Measurements from ENCODE around the gene ARID4A.
"Not testable (repeated sequence)": the region's sequence is repeated elsewhere in the genome, so short reads cannot be mapped to it uniquely, and the experiment has no call there.

DNA sequence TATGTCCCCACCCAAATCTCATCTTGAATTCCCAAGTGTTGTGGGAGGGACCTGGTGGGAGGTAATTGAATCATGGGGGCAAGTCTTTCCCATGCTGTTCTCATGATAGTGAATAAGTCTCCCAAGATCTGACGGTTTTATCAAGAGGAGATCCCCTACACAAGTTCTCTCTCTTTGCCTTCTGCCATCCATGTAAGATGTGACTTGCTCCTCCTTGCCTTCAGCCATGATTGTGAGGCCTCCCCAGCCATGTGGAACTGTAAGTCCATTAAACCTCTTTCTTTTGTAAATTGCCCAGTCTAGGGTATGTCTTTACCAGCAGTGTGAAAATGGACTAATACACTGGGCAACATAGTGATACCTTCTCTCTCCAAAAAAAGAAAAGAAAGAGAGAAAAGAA is 118.6 kb downstream of the ARID4A start:
- TF ChIP-seq EZH2 (IDR thresholded peaks at IDR 0.05; ENCODE audit: borderline replicate concordance, low read length): not testable (repeated sequence)
- TF ChIP-seq, protein P1, sequence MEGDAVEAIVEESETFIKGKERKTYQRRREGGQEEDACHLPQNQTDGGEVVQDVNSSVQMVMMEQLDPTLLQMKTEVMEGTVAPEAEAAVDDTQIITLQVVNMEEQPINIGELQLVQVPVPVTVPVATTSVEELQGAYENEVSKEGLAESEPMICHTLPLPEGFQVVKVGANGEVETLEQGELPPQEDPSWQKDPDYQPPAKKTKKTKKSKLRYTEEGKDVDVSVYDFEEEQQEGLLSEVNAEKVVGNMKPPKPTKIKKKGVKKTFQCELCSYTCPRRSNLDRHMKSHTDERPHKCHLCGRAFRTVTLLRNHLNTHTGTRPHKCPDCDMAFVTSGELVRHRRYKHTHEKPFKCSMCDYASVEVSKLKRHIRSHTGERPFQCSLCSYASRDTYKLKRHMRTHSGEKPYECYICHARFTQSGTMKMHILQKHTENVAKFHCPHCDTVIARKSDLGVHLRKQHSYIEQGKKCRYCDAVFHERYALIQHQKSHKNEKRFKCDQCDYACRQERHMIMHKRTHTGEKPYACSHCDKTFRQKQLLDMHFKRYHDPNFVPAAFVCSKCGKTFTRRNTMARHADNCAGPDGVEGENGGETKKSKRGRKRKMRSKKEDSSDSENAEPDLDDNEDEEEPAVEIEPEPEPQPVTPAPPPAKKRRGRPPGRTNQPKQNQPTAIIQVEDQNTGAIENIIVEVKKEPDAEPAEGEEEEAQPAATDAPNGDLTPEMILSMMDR (IDR thresholded peaks at IDR 0.05; ENCODE audit: low read length): not testable (repeated sequence)
